Globus pallidus (tissue), 1 donor: ENCODE measurements around the gene MKS1.

Experiments used
- DNase-seq: peaks from one replicate; pipeline ENCODE4 v3.0.0-alpha.2; 2015; ENCODE audit warnings: low spot score

The MKS1 gene

GRCh38 chr17:58161566-58161965 lies 57.5 kb downstream of the MKS1 start:
- no peak for DNase-seq

- no peak for DNase-seq
These were observed 60.9 kb downstream of the MKS1 start for GRCh38 chr17:58158181-58158580.

- no peak for DNase-seq
These were observed 61.9 kb downstream of the MKS1 start for GRCh38 chr17:58156839-58157803.
